AG08395 (cell line): ENCODE data around the gene PDCD4.
"Not testable (repeated sequence)": the region's sequence is repeated elsewhere in the genome, so short reads cannot be mapped to it uniquely, and the experiment has no call there.

ENCODE experiments used
- DNase-seq: peaks from one replicate; pipeline ENCODE4 v3.0.0; 2012; ENCODE audit warnings: mixed read lengths, low spot score

Gene PDCD4

GRCh38 chr10:110861476-110861875, 10.3 kb upstream of the PDCD4 start:
- DNase-seq, result no peak

GRCh38 chr10:110861930-110862649, 9.6 kb upstream of the PDCD4 start:
- no peak for DNase-seq

- no peak for DNase-seq
Observed at GRCh38 chr10:110862961-110863360, 8.8 kb upstream of the PDCD4 start.

GRCh38 chr10:110863361-110863760, 8.4 kb upstream of the PDCD4 start:
- no peak for DNase-seq

GRCh38 chr10:110863956-110864355, 7.8 kb upstream of the PDCD4 start:
- no peak for DNase-seq

GRCh38 chr10:110864662-110865140, 7.0 kb upstream of the PDCD4 start:
- DNase-seq, result no peak

GRCh38 chr10:110865186-110865808, 6.4 kb upstream of the PDCD4 start:
- peak; percentile 67 for DNase-seq

- no peak for DNase-seq
Observed at GRCh38 chr10:110865809-110866482, 5.8 kb upstream of the PDCD4 start.

GRCh38 chr10:110867011-110867806, 4.5 kb upstream of the PDCD4 start:
- DNase-seq, result not testable (repeated sequence)

- DNase-seq, result no peak
Observed at GRCh38 chr10:110867807-110868465, 3.8 kb upstream of the PDCD4 start.

- no peak for DNase-seq
Observed at GRCh38 chr10:110868981-110869380, 2.7 kb upstream of the PDCD4 start.

- DNase-seq, result no peak
Observed at GRCh38 chr10:110870823-110871297, 868 bp upstream of the PDCD4 start.

GRCh38 chr10:110872145-110872983, 636 bp downstream of the PDCD4 start:
- peak; percentile 27 for DNase-seq

GRCh38 chr10:110872984-110873923, 1.5 kb downstream of the PDCD4 start:
- no peak for DNase-seq

- no peak for DNase-seq
Observed at GRCh38 chr10:110873951-110874350, 2.2 kb downstream of the PDCD4 start.

GRCh38 chr10:110876000-110876399, 4.3 kb downstream of the PDCD4 start:
- no peak for DNase-seq

- no peak for DNase-seq
Observed at GRCh38 chr10:110876788-110877187, 5.1 kb downstream of the PDCD4 start.

- no peak for DNase-seq
Observed at GRCh38 chr10:110880012-110880411, 8.3 kb downstream of the PDCD4 start.

- DNase-seq, result no peak
Observed at GRCh38 chr10:110881247-110881646, 9.5 kb downstream of the PDCD4 start.
